Lung microvascular endothelial cell (primary cell): ENCODE measurements around the gene NR1I3. TPM values are rescaled to one million over a fixed set of nuclear protein-coding genes. Genes with fewer than 3 reads are reported as not detected.

ENCODE experiments used
- DNase-seq, 2 donors: peaks; one replicate each; pipeline versions ENCODE4 v3.0.0 to v3.0.0-alpha.2; 2010; ENCODE audit warnings: low read depth in 2 of 2
- total RNA-seq: library from RNA; depleted of rRNA; stranded (reverse); fragments of >200 nt; gene quantifications from 2 replicates; pipeline ENCODE4 v1.2.1, GENCODE V29; 2014

NR1I3 gene
- total RNA-seq, 1 donor from 2014 or later: not detected

DNA sequence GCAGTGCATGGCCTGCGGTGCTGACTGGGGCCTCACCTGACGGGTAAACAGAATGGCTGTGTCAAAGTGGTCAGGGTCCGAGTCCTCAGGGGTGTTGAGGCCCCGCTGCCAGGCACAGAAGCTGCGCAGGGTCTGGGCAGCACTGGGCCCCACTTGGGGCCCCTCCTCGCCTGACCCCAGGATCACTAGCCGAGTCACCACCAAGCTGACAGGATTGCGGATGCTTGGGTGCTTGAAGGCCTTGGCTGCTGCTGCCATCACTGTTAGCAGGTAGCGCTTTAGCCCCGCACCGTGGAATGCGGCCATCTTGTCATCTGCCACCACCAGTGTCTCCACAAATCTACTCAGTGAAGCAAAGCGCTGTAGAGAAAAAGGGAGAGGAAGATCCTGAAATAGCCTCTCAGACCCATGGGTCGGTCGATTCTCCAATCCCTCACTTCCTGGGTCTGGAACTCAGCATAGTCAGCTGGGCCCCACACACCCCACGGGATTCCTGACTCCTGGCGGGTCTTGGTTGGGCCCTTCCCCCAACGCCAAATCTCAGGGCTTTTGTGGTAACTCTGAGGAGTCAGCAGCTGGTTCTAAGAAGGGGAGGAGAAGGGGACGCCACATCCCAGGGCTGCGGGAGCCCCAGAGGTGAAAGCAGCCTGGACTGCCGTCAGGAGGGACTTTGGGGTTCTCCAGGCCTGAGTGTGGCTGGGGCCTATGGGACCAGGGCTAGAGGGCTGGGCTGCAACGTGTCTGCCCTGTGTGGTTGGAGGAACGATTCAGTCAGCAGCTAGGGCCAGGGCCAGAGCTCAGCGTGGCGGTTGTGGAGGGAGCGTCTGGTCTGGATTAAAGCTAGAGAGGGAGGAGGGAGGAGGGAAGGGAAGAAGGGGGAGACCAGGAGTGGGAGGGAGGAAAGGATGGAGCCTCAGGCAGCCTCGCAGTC is 41.2 kb downstream of the NR1I3 start:
- peak in 1 of 2 donors; percentile 45 for DNase-seq

DNA sequence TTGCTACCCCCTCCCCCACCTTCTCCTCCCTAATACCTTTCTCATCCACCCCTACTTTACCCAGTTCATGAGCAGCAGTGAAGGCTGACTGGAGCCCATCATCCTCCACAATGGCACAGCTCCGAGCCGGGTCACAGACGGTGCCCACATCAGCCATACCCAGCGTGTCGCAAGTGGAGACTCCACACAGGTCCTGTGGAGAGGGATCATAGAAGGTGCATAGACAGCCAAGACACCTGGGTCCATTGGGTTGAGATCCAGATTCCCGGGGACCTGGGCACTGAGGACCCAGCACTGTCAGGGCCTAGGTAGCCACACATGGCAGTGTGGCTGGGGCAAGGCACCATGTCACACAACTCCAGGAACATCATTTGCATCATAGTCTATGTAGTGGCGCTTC is 41.9 kb downstream of the NR1I3 start:
- no peak for DNase-seq

DNA sequence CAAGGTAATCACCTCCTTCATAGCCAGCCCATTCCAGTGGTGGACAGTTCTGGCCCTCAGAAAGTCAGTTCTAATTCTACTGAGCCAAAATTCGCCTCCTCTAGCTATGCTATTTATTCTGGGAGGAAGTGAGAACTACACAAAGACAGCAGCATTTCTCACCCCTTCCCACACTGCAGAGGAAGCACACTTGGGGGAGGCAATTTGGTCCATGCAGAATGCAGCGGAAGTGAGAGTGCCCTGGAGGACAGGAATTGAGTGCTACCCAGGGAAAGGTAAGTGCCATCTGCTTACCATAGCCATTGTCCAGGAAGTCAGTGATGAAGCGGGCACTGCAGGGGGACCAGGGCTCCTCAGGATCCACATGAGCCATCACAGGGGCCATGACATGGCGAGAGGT is 42.8 kb downstream of the NR1I3 start:
- DNase-seq: no peak

DNA sequence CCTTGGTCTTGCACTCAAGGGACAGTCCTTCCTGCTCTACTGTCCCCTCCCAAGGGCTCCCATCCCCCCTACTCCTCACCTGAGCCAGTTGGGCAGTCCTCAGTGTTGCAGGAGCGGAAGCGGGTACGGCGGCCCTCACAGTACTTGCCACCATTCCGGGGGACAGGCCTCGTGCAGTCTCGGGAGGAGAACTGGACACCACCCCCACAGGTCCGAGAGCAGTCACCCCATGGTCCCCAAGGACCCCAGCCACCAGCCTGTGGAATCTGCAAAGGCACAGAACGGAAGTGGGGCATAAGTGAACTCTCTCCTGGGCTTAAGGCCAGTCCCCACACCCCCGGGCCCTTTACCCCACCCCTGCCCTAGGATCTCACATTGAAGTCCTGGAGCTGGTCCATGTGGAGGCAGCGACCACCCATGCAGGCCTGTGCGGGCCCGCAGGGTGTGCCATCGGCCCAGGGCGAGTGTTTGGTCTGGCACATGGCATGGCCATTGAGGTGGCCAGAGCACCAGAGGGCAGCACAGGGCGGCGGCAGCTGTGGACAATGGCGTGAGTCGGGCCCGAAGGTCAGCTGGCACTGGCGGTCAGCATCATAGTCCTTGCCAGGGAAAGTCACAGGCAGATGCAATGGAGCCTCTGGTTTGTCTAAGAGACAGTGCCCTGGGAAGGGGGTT is 44.3 kb downstream of the NR1I3 start:
- peak; percentile 58 to 71 for DNase-seq

DNA sequence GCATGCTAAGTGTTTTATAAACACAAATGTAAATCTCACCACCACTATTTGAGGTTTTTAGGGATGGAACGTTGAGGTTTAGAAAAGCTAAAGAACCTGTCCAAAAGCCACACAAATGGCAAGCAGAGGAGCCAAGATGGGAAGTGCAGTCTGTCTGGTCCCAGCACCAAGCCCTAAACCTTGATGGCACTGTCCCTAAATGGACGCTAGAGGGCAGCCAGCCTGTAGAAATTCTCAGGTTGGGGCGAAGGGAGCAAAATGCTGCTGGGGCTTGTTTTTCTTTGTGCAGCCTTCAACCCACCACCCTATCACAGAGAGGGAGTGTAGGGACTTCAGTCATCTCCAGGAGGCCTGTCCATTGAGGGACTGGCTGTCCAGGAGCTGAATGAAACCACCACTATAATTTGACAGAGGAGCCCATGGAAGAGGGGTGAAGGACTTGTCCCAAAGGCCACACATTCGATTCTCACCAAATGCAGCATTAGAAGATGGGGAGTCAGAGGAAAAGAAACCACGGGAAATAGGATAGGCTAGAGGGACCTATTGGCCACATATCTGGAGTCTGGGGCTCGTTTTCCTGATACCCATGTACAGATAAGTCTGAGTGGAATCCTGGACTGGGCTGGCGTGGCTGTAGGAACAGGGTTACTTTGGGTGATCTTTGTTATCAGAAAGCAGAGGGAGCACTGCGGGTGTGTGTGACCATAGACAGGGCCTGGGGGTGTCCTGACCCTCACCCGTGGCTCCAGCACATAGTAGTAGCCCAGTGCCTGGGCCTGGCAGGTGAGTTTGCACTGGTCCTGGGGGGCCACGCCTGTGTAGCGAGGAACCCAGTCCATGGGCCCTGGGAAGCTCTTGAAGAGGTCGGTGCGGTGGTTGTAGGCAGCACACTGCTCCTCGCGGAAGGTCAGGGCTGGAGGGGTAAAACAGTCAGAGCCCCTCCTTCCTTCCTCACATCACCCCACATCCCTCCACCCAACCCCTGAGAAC is 45.2 kb downstream of the NR1I3 start:
- DNase-seq: peak; percentile 81 to 83

DNA sequence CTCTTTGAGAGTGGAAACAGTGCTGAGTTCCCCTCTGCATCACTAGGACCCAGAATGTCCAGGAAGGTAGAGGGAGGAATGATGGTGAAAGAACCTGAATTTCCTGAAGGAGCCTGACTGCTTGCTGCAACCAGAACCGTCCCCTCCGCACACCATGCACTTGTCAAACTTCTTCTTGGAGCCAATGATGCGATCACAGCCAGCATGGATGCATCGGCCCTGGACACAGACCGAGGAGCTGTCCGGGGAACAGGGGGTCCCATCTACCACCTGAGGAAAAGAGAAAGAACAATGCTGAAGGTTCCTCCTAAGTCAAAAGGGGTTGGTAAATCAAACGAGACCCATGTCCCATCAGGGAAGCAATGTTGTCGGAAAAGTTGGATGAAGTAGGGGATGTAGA is 46.0 kb downstream of the NR1I3 start:
- no peak for DNase-seq

DNA sequence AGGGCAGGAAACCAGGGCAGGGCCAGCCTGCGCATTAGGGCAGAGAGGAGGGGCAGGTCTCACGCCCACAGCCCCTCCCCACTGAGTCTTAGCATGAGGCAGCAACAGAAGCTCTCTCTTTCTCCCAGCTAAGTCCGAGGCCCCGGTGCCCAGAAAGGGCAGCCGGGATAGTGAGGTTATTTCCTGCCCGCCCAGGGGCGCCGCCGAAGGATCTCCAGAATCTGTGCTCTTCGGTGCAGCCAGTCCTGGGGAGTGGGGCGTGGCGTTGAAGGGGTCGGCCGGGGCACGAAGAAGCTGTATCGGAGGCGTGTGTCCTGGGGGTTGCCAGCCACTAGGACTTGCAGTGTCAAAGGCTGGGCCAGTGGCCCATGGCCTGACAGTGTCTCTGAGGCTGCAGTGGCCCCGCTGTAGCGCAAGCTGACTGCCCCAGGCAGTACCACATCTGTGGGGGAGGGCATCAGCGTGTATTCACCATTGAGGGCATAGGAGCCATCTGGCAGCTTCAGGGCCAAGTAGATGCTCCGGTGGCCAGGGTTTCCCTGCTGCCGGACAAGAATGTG is 47.0 kb downstream of the NR1I3 start:
- DNase-seq: no peak

DNA sequence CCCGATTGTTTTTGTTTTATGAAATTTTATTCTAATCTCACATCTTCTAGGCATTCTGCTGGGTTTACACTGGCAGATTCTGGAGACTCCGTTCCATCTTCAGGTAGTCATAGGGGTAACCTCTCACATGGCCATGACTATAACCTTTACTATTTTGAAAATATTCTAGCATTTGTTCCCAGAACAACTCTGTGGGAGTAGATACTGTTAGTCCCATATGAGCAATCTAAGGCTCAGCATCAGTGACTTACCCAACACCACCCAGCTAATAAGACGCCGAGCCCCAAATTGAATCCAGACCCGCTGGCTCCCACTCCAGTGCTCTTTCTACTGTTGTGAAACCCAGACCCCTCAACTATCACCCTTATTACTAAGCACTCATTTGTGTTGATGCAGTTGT is 49.0 kb downstream of the NR1I3 start:
- no peak for DNase-seq

DNA sequence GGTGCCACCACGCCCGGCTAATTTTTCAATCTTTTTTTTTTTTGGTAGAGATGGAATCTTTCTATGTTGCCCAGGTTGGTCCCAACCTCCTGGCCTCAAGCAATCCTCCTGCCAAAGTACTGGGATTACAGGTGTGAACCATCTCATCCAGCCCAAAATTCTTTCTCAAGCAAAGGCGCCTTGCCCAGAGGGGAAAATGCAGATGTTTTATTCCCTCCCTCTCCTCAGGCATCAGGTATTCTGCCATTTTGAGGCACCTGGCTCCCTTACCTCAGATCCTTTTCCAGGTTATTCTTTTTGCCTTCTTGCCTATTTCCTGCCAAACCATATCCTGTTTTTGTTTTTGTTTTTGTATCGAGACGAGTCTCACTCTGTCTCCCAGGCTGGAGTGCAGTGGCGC is 49.6 kb downstream of the NR1I3 start:
- no peak for DNase-seq

DNA sequence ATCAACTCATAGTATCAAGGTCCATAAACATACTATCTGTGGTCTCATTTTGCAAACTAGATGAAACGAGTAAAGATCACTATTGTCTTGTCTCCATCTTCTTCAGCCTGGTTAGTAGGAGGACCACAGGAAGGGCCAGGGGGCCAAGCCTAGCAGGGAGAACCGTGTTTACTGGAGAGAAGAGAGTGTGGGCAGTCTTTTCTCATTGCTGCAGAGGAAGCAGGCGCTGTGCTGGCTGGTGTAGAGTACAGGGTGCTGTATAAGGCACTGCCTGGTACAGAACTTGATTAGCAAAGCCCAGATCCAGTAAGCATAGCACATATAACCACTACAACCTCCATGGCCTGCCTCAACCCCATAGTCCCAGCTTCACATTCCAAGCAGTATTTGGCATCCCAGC is 50.7 kb downstream of the NR1I3 start:
- no peak for DNase-seq

DNA sequence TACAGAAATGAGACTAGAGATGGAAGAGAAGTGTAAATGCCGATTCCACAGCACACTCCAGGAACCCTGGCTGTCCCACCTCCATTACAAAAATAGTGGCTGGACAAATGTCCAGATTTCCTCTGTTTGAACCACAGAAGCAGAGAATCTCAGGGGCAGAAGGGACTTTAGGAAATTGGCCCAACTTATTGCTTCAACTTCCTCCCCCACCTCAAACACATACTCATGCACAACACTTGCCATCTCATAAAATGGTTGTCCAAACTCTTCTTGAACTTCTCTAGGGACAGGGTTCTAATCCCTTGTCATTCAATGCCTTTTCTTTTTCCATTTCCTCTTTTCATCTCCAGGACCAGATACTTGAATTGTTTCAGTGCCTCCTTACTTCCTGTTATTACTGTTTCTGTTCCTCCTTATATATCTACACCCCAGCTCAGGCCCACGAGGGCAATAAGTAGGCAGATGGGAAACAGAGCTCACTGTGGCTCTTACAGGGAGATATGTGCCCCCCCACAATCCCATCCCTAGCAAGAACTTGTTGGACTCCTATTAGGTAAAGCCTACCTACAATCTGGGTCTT is 52.2 kb downstream of the NR1I3 start:
- DNase-seq: peak in 1 of 2 donors; percentile 20

DNA sequence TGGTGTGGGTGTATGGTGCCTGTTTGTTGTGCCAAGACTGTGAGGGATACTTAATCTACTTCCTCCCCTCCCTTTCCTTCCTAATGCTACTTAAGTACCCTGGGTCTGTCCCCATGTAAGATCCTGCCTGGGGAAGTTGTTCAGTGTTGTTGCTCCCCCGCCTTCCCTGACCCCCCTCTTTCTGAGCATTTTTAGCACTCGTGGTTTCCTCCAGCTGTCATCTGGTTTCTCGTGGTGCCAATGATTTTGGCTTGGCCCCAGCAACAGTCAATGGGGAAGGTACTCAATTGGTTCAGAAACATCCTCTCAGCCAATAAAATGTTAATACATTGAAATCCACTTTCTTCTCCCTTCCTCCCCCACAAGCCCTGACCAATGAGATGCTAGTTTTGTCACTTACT is 52.7 kb downstream of the NR1I3 start:
- DNase-seq: peak; percentile 93 to 96

DNA sequence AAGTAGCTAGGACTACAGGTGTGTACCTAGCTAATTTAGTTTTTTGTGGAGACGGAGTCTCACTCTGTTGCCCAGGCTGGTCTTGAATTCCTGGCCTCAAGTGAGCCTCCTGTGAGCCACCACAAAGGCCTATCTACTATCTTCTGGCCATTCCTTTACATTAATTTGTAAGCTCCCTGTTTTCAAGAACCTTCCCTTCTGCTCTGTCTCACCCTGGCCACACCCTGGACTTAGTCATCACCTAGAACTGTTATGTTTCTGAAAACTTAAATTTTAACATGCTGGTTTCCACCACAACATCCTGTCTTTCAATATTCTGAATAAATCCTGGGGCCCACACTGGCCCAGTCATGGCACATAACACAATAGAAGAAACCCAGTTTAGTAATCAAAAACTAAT is 55.8 kb downstream of the NR1I3 start:
- DNase-seq: peak in 1 of 2 donors; percentile 49

DNA sequence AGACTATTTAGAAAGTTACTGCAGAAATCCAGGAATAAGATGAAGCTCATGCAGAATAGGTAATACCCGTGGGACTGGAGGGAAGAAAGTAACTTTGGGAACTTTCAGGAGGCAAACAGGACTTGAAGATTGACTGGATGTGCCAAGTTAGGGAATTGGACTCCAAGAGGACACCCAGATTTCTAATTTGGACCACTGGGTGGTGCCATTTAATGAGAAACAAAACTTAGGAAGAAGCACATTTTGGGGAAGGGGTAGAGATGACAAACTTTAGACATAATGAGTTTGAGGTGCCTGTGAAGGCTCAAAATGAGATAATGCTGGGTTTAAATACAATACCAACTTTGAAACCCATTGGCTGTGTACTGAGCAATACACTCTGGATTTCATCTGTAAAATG is 57.4 kb downstream of the NR1I3 start:
- no peak for DNase-seq

DNA sequence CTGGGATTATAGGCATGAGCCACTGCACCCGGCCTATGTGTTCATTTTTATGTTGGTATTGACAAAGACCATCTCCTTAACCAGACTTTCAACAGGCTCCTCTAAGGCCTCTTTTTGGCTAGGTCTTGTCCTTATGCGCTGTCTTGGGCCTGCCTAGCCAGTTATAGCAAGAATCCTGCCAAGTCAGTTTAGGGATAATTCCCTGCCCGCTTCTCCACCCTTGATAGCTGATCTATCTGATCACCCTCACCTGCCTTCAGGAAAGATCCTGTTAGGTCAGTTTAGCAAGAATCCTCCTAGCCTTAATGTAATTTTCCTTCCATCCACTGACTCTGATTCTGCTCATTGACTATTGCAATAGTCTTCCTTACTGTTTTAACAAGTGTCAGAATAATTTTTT is 58.3 kb downstream of the NR1I3 start:
- no peak for DNase-seq

Other genes with a start within 250 kb of the NR1I3 start
- 49.3 and 150 TPM in 2 replicates for gene F11R, start 217.1 kb downstream of the NR1I3 start, total RNA-seq
- gene TSTD1, start 199.2 kb downstream of the NR1I3 start, total RNA-seq: 1.7 and 7.1 TPM in 2 replicates
- gene USF1, start 192.2 kb downstream of the NR1I3 start, total RNA-seq: 83.0 and 105 TPM in 2 replicates
- not detected in 2 replicates for gene ARHGAP30, start 168.3 kb downstream of the NR1I3 start, total RNA-seq
- gene NECTIN4, start 148.6 kb downstream of the NR1I3 start, total RNA-seq: 0.44 TPM in 1 of 2 replicates, not detected in the other
- 0.65 and 0.99 TPM in 2 replicates for gene KLHDC9, start 139.8 kb downstream of the NR1I3 start, total RNA-seq
- 22.9 and 36.3 TPM in 2 replicates for gene PFDN2, start 120.2 kb downstream of the NR1I3 start, total RNA-seq
- 9.6 and 13.1 TPM in 2 replicates for gene NIT1, start 120.1 kb downstream of the NR1I3 start, total RNA-seq
- 23.1 and 31.9 TPM in 2 replicates for gene DEDD, start 105.5 kb downstream of the NR1I3 start, total RNA-seq
- gene UFC1, start 84.2 kb downstream of the NR1I3 start, total RNA-seq: 111 and 133 TPM in 2 replicates
- 2.8 and 4.6 TPM in 2 replicates for gene USP21, start 78.7 kb downstream of the NR1I3 start, total RNA-seq
- gene PPOX, start 71.8 kb downstream of the NR1I3 start, total RNA-seq: 13.3 and 16.1 TPM in 2 replicates
- gene B4GALT3, start 60.7 kb downstream of the NR1I3 start, total RNA-seq: 17.4 and 26.8 TPM in 2 replicates
- gene ADAMTS4, start 39.1 kb downstream of the NR1I3 start, total RNA-seq: 7.1 and 9.2 TPM in 2 replicates
- 130 and 147 TPM in 2 replicates for gene NDUFS2, start 35.8 kb downstream of the NR1I3 start, total RNA-seq
- not detected in 2 replicates for gene FCER1G, start 22.9 kb downstream of the NR1I3 start, total RNA-seq
- not detected in 2 replicates for gene APOA2, start 14.6 kb downstream of the NR1I3 start, total RNA-seq
- gene TOMM40L, start 12.1 kb downstream of the NR1I3 start, total RNA-seq: 12.0 and 13.5 TPM in 2 replicates
- gene PCP4L1, start 20.5 kb upstream of the NR1I3 start, total RNA-seq: not detected in 2 replicates
- 0.60 and 1.3 TPM in 2 replicates for gene MPZ, start 71.8 kb upstream of the NR1I3 start, total RNA-seq
- gene SDHC, start 76.2 kb upstream of the NR1I3 start, total RNA-seq: 10.9 and 13.3 TPM in 2 replicates
- not detected in 2 replicates for gene CFAP126, start 129.7 kb upstream of the NR1I3 start, total RNA-seq